Non-pigmented ciliary epithelial cell (primary cell): ENCODE measurements around the gene CYP2C8.
"Not testable (repeated sequence)": the region's sequence is repeated elsewhere in the genome, so short reads cannot be mapped to it uniquely, and the experiment has no call there.

ENCODE experiments used
- DNase-seq: peaks from one replicate; pipeline ENCODE4 v3.0.0-alpha.2; 2010; ENCODE audit warnings: low read depth

The CYP2C8 gene

GRCh38 chr10:95069286-95069685 lies at the start of gene CYP2C8:
Gene CYP2C8, minus strand, starts transcription at chr10:95069497. Its CDS starts 95 bp downstream, at chr10:95069402.
- no peak for DNase-seq

- no peak for DNase-seq
Measured at GRCh38 chr10:95116869-95117269, 47.6 kb upstream of the CYP2C8 start.

GRCh38 chr10:95110823-95111222 lies 41.5 kb upstream of the CYP2C8 start:
- not testable (repeated sequence) for DNase-seq

GRCh38 chr10:95097805-95098204 lies 28.5 kb upstream of the CYP2C8 start:
- no peak for DNase-seq

GRCh38 chr10:95096143-95096542 lies 26.8 kb upstream of the CYP2C8 start:
- DNase-seq = no peak

- DNase-seq = not testable (repeated sequence)
Measured at GRCh38 chr10:95079626-95080025, 10.3 kb upstream of the CYP2C8 start.

GRCh38 chr10:95077556-95077955 lies 8.3 kb upstream of the CYP2C8 start:
- no peak for DNase-seq

- DNase-seq = no peak
Measured at GRCh38 chr10:95071107-95071660, 1.9 kb upstream of the CYP2C8 start.

- not testable (repeated sequence) for DNase-seq
Measured at GRCh38 chr10:95064125-95064524, 5.2 kb downstream of the CYP2C8 start.

- DNase-seq = no peak
Measured at GRCh38 chr10:95056744-95057363, 12.4 kb downstream of the CYP2C8 start.

- no peak for DNase-seq
Measured at GRCh38 chr10:95049919-95050318, 19.4 kb downstream of the CYP2C8 start.

- DNase-seq = no peak
Measured at GRCh38 chr10:95048206-95048605, 21.1 kb downstream of the CYP2C8 start.

GRCh38 chr10:95039281-95039680 lies 30.0 kb downstream of the CYP2C8 start:
- no peak for DNase-seq

- DNase-seq = no peak
Measured at GRCh38 chr10:95035332-95036295, 33.7 kb downstream of the CYP2C8 start.

GRCh38 chr10:95034401-95034800 lies 34.9 kb downstream of the CYP2C8 start:
- no peak for DNase-seq

GRCh38 chr10:95031656-95032055 lies 37.6 kb downstream of the CYP2C8 start:
- DNase-seq = no peak

- DNase-seq = no peak
Measured at GRCh38 chr10:95026461-95026860, 42.8 kb downstream of the CYP2C8 start.

GRCh38 chr10:94997741-94998174 lies 71.5 kb downstream of the CYP2C8 start:
- no peak for DNase-seq

GRCh38 chr10:94992811-94993210 lies 76.5 kb downstream of the CYP2C8 start:
- no peak for DNase-seq

GRCh38 chr10:94991243-94991888 lies 77.9 kb downstream of the CYP2C8 start:
- DNase-seq = no peak

- no peak for DNase-seq
Measured at GRCh38 chr10:94989192-94989591, 80.1 kb downstream of the CYP2C8 start.
